ENCODE results near the gene IRF3.

IRF3 gene

DNA sequence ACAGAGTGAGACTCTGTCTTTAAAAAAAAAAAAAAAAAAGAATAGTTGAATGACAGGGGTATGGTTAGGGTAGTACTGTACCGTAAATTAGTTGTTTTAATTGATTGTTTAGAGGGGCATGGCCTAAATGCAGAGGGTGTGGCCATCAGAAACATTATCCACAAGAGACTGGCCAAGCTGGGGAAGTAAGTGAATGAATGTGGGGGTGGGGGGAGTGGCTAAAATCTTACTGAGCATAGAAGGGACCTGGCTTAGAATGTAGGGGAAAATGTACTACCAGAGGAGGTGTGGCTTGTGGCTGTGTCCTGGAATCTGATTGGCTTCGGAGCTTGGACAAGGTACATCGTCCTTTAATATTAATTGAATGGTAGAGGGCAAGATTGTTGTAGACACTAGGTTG lies 3.9 kb upstream of the IRF3 start:
- no peak for DNase-seq (ENCODE audit: low read depth in 2 of 2, low spot score in 1 of 2)

DNA sequence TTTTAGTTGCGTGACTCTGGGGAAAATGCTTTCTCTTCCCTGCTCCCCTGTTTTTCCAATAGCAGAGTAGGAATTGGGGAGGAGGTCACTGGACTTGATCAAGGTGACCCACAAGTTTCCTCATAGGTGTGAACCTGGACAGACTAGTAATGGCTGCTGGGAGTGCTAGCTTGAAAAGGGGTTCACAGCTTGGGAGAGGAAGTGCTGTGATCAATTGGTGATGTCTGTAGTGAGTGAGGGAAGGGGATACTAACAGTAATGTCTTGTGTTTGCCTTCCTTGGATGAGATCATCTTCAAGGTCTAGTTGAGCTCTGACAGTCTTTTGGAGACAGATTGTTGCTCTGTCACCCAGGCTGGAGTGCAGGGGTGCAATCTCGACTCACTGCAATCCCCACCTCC lies 1.8 kb upstream of the IRF3 start:
- no peak for DNase-seq (ENCODE audit: low read depth in 2 of 2, low spot score in 1 of 2)

GRCh38 chr19:49666120-49666444 lies 425 bp upstream of the IRF3 start:
- DNase-seq (ENCODE audit: low read depth in 2 of 2, low spot score in 1 of 2): no peak

- DNase-seq (ENCODE audit: low read depth in 2 of 2, low spot score in 1 of 2): no peak
These were observed 664 bp downstream of the IRF3 start for GRCh38 chr19:49665036-49665350.

- peak; percentile 87 to 93 for DNase-seq (ENCODE audit: low read depth in 2 of 2, low spot score in 1 of 2)
These were observed 1.3 kb downstream of the IRF3 start for GRCh38 chr19:49664171-49665035.

GRCh38 chr19:49663224-49663623 lies 2.4 kb downstream of the IRF3 start:
- no peak for DNase-seq (ENCODE audit: low read depth in 2 of 2, low spot score in 1 of 2)

- DNase-seq (ENCODE audit: low read depth in 2 of 2, low spot score in 1 of 2): no peak
These were observed 3.6 kb downstream of the IRF3 start for GRCh38 chr19:49662011-49662410.

DNA sequence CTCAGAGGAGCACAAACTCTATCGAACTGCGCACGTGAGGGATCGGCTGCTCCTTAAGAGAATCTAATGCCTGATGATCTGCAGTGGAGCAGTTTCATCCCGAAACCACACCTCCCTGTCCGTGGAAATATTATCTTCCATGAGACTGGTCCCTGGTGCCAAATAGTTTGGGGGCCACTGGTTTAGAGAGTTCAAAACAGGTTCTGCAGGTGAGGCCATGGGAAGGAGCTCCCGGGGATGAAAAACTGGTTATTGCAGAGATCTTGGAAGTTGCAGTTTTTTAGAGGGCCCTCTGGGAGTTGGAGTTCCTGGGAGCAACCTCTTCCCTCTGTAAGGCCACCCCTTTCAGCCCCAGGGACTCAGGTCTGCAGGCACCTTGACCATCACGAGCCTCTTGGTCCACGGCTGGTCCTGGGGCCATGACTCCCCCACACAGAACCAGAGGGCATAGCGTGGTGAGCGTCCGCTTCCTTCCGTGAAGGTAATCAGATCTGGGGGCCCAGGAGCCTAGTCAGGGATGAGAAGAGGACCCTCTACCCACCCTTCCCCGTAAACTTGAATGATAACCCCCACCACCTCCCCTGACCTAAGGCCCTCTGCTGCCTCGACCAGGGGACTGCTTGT lies 5.2 kb downstream of the IRF3 start:
- no peak for DNase-seq (ENCODE audit: low read depth in 2 of 2, low spot score in 1 of 2)

- no peak for DNase-seq (ENCODE audit: low read depth in 2 of 2, low spot score in 1 of 2)
These were observed 6.9 kb downstream of the IRF3 start for GRCh38 chr19:49658566-49659442.

GRCh38 chr19:49658139-49658517 lies 7.5 kb downstream of the IRF3 start:
- no peak for DNase-seq (ENCODE audit: low read depth in 2 of 2, low spot score in 1 of 2)

GRCh38 chr19:49657493-49658138 lies 8.0 kb downstream of the IRF3 start:
- DNase-seq (ENCODE audit: low read depth in 2 of 2, low spot score in 1 of 2): no peak

DNA sequence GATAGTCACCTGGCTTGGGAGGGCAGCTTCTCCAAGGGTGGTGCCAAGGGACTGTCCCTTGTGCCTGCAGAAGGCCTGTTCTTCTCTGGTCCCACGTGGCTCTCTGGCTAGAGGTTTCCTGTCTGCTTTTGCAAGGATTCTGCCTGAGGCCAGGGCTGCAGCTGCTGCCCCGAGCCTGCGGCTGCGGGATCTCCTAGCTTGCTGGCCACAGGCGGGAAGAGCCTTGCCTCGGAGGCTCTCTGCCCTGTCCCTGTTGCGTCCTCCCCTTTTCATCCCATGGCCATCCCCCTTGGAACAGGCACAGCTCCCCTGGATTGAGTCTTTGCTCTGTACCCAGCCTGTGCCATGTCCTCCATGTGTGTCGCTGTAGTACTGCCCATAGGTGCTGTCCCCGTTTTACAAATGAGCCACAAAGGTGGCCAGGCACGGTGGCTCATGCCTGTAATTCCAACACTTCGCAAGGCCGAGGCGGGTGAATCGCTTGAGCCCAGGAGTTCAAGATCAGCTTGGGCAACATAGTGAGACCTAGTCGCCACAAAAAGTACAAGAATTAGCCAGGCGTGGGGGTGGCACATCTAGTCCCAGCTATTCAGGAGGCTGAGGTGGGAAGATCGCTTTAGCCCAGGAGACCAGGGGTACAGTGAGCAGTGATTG lies 9.1 kb downstream of the IRF3 start:
- no peak for DNase-seq (ENCODE audit: low read depth in 2 of 2, low spot score in 1 of 2)

DNA sequence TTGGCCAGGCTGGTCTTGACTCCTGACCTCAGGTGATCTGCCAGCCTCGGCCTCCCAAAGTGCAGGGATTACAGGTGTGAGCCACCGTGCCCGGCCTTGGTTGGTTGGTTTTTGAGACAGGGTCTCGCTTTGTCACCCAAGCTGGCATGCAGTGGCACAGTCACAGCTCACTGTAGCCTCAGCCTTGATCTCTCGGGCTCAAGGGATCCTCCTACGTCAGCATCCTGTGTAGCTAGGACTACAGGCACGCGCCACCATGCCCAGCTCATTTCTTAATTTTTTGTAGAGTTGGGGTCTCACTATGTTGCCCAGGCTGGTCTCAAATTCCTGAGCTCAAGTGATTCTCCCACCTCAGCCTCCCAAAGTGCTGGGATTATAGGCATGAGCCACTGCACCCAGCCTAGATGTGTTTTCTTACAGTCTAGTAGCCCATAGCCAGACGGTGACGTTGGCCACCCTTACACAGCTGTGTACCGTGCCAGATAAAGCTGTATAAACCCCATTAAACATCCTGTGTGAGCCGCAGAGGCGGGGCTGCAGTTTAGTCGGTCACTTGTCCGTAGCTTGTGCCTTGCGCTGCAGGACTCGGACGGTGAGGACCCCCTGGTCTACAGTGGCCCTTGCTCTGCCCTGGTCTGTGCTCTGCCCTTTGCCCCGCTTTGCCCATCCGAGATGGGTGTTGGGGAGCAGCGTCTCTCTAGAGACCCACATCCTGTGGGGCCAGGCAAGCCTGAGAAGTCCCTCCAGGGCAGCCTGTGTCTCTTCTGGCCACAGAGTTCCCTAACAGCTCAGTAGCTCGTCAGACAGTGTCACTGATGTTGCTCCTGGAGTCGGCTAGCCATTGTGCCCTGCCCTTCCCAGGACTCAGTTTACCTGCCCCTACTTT lies 9.8 kb downstream of the IRF3 start:
- DNase-seq (ENCODE audit: low read depth in 2 of 2, low spot score in 1 of 2): no peak

DNA sequence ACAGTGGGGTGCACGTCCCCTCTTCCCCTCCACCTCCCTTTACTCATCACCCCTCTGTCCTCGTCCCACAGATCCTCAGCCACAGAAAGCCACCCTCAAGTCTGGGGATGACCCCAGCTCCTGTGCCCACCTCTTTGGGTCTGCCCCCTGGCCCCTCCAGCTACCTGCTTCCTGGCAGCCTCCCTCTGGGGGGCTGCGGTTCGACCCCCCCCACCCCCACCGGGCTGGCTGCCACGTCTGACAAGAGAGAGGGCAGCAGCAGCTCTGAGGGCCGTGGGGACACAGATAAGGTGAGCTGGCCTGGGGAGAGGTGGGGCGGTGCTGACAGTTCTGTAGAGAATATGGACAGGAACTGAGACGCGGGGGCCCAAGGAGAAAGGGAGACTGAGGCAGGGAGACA lies 11.1 kb downstream of the IRF3 start:
- DNase-seq (ENCODE audit: low read depth in 2 of 2, low spot score in 1 of 2): no peak

- DNase-seq (ENCODE audit: low read depth in 2 of 2, low spot score in 1 of 2): no peak
These were observed 12.2 kb downstream of the IRF3 start for GRCh38 chr19:49653466-49653806.

DNA sequence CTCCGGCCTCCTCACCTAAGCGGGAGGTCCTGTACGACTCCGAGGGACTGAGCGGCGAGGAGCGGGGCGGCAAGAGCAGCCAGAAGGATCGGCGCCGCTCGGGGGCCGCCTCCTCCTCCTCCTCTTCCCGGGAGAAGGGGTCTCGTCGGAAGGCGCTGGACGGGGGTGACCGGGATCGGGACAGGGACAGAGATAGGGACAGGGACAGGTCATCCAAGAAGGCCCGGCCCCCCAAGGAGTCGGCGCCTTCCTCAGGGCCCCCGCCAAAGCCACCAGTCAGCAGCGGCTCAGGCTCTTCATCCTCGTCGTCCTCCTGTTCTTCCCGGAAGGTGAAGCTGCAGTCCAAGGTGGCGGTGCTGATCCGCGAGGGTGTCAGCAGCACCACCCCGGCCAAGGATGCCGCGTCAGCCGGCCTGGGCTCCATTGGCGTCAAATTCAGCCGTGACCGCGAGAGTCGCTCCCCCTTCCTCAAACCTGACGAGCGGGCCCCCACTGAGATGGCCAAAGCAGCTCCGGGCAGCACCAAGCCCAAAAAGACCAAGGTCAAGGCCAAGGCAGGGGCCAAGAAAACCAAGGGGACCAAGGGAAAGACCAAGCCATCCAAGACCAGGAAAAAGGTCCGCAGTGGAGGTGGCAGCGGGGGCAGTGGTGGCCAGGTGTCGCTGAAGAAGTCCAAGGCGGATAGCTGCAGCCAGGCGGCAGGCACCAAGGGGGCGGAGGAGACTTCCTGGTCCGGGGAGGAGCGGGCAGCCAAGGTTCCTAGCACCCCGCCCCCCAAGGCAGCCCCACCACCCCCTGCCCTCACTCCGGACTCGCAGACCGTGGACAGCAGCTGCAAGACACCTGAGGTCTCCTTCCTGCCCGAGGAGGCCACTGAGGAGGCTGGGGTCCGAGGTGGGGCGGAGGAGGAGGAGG lies 12.8 kb downstream of the IRF3 start:
- DNase-seq (ENCODE audit: low read depth in 2 of 2, low spot score in 1 of 2): no peak

DNA sequence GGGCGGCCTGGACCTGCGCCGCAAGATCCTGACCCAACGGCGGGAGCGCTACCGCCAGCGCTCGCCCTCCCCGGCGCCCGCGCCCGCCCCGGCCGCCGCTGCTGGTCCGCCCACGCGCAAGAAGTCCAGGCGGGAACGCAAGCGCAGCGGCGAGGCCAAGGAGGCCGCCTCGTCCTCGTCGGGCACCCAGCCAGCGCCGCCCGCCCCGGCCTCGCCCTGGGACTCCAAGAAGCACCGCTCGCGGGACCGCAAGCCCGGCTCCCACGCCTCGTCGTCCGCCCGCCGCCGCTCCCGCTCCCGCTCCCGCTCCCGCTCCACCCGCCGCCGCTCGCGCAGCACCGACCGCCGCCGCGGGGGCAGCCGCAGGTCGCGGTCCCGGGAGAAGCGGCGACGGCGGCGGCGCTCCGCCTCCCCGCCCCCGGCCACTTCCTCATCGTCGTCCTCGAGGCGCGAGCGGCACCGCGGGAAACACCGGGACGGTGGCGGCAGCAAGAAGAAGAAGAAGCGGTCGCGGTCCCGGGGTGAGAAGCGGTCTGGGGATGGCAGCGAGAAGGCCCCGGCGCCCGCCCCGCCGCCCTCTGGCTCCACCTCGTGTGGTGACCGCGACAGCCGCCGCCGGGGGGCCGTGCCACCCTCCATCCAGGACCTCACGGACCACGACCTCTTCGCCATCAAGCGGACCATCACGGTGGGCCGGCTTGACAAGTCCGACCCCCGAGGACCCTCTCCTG lies 13.7 kb downstream of the IRF3 start:
- no peak for DNase-seq (ENCODE audit: low read depth in 2 of 2, low spot score in 1 of 2)

DNA sequence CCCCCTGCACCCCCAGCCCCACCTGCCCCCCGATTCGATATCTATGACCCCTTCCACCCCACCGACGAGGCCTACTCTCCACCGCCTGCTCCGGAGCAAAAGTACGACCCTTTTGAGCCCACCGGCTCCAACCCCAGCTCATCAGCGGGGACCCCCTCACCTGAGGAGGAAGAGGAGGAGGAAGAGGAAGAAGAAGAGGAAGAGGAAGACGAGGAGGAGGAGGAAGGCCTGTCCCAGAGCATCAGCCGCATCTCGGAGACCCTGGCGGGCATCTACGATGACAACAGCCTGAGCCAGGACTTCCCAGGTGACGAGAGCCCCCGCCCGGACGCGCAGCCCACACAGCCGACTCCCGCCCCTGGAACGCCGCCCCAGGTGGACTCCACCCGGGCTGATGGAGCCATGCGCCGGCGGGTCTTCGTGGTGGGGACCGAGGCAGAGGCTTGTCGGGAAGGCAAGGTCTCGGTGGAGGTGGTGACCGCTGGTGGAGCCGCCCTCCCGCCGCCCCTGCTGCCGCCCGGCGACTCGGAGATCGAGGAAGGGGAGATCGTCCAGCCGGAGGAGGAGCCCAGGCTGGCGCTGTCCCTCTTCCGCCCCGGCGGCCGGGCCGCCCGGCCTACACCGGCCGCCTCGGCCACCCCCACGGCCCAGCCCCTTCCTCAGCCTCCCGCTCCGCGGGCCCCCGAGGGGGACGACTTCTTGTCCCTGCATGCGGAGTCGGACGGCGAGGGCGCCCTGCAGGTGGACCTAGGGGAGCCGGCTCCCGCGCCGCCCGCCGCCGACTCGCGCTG lies 14.4 kb downstream of the IRF3 start:
- DNase-seq (ENCODE audit: low read depth in 2 of 2, low spot score in 1 of 2): no peak
